ENCODE results near the gene ROR2.

ROR2 gene

DNA sequence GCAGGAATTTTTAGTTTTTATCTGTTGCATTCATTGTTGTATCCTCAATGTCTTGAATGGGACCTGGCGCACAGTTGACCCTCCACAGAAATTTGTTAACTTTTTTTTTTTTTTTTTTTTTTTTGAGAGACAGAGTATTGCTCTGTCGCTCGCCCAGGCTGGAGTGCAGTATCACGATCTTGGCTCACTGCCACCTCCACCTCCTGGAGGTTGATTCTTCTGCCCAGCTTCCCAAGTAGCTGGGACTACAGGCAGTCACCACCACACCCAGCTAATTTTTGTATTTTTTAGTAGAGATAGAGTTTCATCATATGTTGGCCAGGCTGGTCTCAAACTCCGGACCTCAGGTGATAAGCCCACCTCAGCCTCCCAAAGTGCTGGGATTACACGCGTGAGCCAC, 205.9 kb downstream of the ROR2 start:
- DNase-seq (ENCODE audit: low read depth in 2 of 2) = no peak

DNA sequence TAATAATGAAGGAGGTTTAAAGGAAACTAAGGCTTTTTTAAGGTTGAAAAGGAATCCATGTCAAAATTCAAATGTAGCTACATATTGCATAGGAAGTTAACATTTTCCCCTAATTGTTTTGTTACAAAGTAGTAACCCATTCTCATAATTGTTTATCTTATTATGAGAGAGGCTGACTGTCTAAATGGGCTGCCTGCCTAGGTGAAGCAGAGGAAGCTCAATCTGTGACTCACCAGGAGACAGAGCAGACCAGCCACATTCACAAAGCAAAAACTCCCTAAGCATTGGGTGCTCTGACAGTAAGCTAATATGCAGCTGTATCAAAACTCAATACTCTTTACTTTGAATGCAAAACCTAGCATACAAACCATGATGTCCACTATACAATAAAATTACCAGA, 208.5 kb downstream of the ROR2 start:
- no peak for DNase-seq (ENCODE audit: low read depth in 2 of 2)

DNA sequence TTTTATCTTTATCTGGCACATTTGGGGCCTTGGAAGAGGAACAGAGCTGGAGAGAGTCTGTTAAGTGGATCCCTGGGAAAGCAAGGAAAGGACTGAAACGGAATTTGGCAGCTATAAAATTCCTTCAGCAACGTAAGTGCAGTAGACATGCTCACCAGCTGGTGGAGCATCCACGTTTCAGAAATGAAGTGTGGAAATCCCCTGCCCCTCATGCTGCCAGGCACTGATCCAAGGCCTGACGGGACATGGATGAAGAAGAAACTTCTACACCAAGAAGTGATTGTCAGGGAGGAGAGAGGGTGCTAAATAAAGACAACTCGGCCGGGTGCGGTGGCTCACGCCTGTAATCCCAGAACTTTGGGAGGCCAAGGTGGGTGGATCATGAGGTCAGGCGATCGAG, 209.3 kb downstream of the ROR2 start:
- no peak for DNase-seq (ENCODE audit: low read depth in 2 of 2)

GRCh38 chr9:91736898-91737601, 213.0 kb downstream of the ROR2 start:
- no peak for DNase-seq (ENCODE audit: low read depth in 2 of 2)

DNA sequence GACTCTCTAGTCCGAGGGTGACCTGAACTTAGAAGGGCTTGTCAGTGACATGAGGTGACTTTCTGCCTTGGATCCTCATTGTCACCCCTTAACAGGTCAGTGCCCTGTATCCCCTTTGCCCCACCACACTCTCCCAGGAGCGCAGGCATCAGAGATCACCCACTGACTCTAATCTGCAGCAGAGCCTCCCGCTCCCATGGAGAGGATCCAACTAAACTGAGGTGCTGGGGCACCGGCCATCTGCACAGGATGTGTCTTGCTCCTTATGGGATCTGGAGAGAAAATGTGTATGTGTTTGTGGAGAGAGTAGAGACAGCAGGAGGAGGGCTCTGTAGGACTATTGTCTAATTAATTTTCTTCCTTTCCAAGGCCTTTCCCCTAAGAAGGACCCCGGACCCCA, 213.7 kb downstream of the ROR2 start:
- no peak for DNase-seq (ENCODE audit: low read depth in 2 of 2)

DNA sequence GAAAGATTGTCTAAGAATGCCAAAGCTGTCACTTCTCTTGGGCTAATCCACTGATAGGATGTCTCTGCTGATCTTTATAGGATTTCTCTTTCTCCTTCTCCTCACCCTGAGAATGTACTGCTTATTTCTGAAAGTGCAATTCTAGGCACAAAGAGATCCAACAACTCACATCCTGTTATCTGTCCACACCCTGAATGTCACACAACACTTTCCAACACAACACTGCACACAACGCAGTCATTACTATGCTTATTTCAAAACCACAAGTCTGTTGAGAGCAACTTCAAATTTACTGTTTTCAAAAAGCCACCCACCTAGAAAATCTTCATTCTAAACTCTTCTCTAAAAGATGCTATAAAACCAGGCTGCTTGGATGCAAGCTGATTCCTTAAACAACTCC, 215.0 kb downstream of the ROR2 start:
- no peak for DNase-seq (ENCODE audit: low read depth in 2 of 2)

DNA sequence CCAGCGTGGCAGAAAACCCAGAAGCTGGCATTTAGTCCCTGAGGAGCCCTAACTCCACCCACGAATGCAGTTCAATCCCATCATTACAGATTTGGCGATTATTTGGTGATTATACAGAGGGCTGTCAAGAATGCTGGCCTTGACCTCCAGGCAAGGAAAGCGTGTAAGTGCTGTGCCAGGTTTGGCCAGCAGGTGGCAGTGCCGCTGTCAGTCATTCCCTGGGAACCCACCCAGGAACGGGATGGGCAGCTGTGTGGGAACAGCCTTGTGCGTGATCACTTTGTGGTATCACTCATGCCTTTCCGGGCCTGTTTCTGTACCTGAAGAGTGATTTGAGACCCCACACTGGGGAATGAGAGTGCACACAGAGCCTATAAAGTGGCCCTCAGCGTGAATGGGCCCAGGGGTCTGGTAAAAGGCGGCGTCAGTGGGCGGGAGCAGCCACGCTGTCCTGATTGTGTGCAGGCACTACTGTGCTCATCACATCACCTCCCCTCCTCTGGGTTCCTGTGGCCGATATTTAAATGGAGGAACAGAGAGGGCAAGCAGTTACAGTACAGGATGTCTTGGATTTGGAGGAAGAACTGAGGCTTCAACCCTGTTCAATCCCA, 215.6 kb downstream of the ROR2 start:
- DNase-seq (ENCODE audit: low read depth in 2 of 2) = no peak

DNA sequence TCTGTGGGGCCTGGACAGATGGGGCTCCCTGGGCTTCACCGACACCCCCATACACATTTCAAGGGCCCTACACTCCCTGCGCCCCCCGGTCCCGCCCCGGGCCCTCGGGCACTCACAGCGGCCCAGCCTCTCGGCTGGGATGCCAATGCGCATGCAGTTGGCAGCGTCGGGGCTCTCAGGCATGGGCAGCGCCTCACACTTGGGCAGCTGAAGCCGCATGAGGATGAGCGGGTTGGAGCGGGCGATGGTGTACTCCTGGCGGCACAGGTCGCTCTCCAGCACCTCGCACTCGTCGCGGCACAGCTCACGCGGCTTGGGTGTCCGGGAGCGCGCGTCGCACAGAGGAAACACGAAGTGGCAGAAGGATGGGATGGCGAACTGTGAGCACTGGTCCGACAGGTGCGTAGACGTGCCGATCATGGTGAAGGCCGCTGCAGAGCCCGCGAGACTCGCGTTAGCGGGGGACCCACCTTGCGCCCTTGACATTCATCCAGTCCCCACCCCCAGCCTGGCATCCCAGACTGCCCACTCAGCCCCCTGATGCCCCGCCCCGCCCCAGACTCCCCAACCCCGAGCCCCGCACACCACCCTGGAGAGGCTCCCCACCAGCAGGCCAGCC, 216.9 kb downstream of the ROR2 start:
- no peak for DNase-seq (ENCODE audit: low read depth in 2 of 2)

- no peak for DNase-seq (ENCODE audit: low read depth in 2 of 2)
Measured at GRCh38 chr9:91732187-91733005, 217.6 kb downstream of the ROR2 start.

DNA sequence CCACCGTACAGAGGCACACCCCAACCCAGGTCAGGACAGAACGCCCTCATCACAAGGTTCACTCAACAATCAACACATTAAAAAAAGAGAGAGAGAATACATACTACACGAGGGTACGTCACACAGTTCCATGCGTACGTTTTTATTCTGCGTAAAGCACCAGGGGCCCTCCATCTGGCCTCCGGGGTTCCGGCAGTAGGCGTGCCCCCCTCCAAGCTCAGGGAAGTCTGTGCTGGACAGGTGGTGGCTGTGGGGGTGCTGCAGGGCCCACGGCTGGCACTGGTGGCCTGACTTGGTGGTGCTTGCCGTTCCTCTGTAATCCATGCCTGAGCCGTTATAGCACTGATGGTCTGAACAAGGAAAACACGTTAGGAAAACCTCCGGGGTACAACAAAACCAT, 219.2 kb downstream of the ROR2 start:
- no peak for DNase-seq (ENCODE audit: low read depth in 2 of 2)

- no peak for DNase-seq (ENCODE audit: low read depth in 2 of 2)
Measured at GRCh38 chr9:91729558-91729842, 220.5 kb downstream of the ROR2 start.

GRCh38 chr9:91727972-91728371, 222.1 kb downstream of the ROR2 start:
- DNase-seq (ENCODE audit: low read depth in 2 of 2) = no peak

- no peak for DNase-seq (ENCODE audit: low read depth in 2 of 2)
Measured at GRCh38 chr9:91727316-91727861, 222.6 kb downstream of the ROR2 start.

DNA sequence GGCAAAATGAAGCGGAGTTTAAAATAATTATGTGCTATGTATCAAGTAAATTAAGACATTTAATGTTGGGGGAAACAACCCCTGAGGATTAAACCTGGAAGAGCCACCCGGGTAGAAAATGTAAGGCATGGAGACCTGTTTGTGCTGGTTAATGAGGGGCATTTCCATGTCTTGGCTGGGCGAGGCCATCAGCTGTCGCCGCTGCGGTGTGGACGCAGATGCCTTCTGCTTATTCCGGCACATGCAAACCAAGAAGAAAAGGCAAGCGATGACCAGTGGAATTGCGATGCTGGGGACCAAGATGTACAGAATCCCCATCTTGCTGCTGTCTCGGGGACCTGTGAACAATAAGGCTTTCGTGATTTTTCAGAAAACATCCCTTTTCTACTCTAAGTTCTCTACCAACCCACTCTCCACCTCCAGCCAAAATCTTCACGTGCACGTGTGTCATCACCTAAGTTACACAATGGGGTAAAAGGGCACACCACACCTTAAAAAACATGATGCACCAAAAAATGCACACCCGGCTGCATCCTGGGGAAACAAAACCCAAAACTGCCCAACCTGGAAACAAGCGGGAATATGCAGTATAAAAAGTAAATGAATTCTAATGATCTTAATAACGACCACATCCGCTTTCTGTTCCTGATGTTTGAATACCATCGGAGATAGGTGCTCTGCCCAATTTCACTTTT, 223.5 kb downstream of the ROR2 start:
- no peak for DNase-seq (ENCODE audit: low read depth in 2 of 2)

- no peak for DNase-seq (ENCODE audit: low read depth in 2 of 2)
Measured at GRCh38 chr9:91725651-91726050, 224.4 kb downstream of the ROR2 start.

- DNase-seq (ENCODE audit: low read depth in 2 of 2) = no peak
Measured at GRCh38 chr9:91724609-91725505, 225.2 kb downstream of the ROR2 start.

- no peak for DNase-seq (ENCODE audit: low read depth in 2 of 2)
Measured at GRCh38 chr9:91724068-91724440, 226.0 kb downstream of the ROR2 start.

DNA sequence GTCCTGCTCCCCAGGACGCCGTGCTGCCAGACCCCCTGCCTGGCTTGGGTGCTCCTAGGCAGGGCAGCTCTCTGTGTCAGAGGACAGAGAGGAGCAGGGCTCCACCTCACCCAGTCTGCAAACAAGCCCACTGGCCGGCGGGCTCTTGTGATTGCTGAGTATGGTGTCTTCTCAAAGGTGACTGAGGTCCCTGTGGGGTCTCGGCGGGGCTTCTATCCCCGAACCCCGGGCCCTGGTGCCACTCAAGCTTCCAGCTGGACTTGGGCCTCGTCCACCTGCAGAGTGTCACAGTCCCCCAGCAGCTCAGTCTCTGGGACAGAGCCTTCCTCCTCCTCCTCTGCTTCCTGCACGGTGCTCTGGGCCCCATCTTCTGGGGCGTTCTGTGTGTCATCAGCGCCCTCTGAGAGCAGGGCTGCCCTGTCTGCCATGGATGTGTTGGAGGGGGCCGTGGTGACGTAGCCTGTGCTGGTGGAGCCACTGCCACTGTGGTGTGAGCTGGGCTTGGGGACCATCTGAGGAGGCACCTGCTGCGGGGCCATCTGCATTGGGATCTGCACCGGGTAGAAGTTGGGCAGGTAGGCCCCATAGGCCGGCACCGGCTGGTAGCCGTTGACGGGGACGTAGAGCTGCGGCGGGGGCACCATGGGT, 226.5 kb downstream of the ROR2 start:
- no peak for DNase-seq (ENCODE audit: low read depth in 2 of 2)

GRCh38 chr9:91720751-91721705, 229.0 kb downstream of the ROR2 start:
- DNase-seq (ENCODE audit: low read depth in 2 of 2) = no peak

All from fibroblast of skin of left biceps (primary cell).